Measurements from ENCODE around the gene WDR88. TPM values are rescaled to one million over a fixed set of nuclear protein-coding genes. Genes with fewer than 3 reads are reported as not detected.

The WDR88 gene
- total RNA-seq: not detected in 2 replicates

GRCh38 chr19:33132021-33132420 is at the start of gene WDR88:
Gene WDR88 (plus strand): TSS chr19:33132114. CDS start chr19:33132170, 56 bp downstream.

DNA sequence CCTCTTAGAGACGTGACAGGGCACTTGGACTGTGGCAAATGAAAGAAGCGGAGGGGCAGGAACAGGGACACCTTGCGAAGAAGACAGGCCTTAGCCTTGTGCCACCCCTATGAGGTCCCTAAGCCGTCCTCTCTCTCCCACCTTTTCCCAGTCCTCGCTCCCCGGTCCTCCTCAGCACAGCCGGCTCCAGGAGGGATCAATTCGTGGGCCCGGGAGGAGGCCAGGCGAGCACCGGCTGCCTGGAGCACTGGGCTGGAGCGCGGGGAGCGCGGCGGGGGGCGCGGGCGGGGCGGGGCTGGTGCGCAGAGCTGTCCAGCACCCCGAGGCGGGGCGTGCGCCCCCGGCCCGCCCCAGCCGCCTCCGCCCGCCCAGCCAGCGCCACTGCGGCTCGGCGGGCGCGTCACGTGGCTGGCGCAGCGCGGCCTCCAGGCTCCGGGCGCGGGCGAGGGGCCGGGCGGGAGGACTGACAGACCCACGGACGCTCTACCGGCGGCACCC is 62.0 kb downstream of the WDR88 start, which contains the start of gene LRP3:
Gene LRP3 (plus strand): TSS at position 466 of the 498 bp plus-strand sequence. CDS start 456 bp downstream, outside the sequence.

Other genes with a start within 250 kb of the WDR88 start
- 6.8 and 14.2 TPM in 2 replicates for gene CEP89, start 160.2 kb upstream of the WDR88 start, total RNA-seq
- gene FAAP24, start 159.9 kb upstream of the WDR88 start, total RNA-seq: 1.00 and 1.0 TPM in 2 replicates
- gene RHPN2, start 67.2 kb upstream of the WDR88 start, total RNA-seq: 11.6 and 17.1 TPM in 2 replicates
- gene GPATCH1, start 50.9 kb upstream of the WDR88 start, total RNA-seq: 6.5 and 9.4 TPM in 2 replicates
- gene LRP3, start 62.2 kb downstream of the WDR88 start, total RNA-seq: 5.1 and 31.2 TPM in 2 replicates
- gene SLC7A10, start 93.7 kb downstream of the WDR88 start, total RNA-seq: not detected in 2 replicates
- gene CEBPA, start 170.4 kb downstream of the WDR88 start, total RNA-seq: 9.9 and 13.2 TPM in 2 replicates
- 123 and 127 TPM in 2 replicates for gene CEBPG, start 241.6 kb downstream of the WDR88 start, total RNA-seq